Activated T-cell treated with anti-CD3 and anti-CD28 coated beads, Interleukin-2, amount 50 U/mL, for 24 hours (primary cell): ENCODE data around the gene DDX42.
A peak's percentile ranks its signal among the peaks of the same experiment; 100 is the strongest.
"Not testable (repeated sequence)": the region's sequence is repeated elsewhere in the genome, so short reads cannot be mapped to it uniquely, and the experiment has no call there.

Experiments used
- DNase-seq: peaks from one replicate; pipeline ENCODE4 v3.0.0-alpha.2; 2020
- H3K27ac Mint-ChIP-seq: 2 replicates; pipeline ENCODE4 v1.8.0; 2020; ENCODE audit warnings: mild to moderate bottlenecking, mixed read lengths
- H3K27me3 Mint-ChIP-seq: 2 replicates; pipeline ENCODE4 v1.8.0; 2020; ENCODE audit warnings: mixed read lengths
- H3K36me3 Mint-ChIP-seq: 2 replicates; pipeline ENCODE4 v1.8.0; 2020; ENCODE audit warnings: low read depth, mixed read lengths
- H3K4me1 Mint-ChIP-seq: 2 replicates; pipeline ENCODE4 v1.8.0; 2020; ENCODE audit warnings: low read depth, mixed read lengths
- H3K4me3 Mint-ChIP-seq: 2 replicates; pipeline ENCODE4 v1.8.0; 2020; ENCODE audit warnings: mild to moderate bottlenecking, moderate library complexity, mixed read lengths
- H3K9me3 Mint-ChIP-seq: 2 replicates; pipeline ENCODE4 v1.8.0; 2020; ENCODE audit warnings: mixed read lengths

The DDX42 gene

GRCh38 chr17:63796375-63796774 is 22.4 kb downstream of the DDX42 start:
- not testable (repeated sequence) for H3K27me3 Mint-ChIP-seq, DNase-seq, H3K9me3 Mint-ChIP-seq, H3K4me1 Mint-ChIP-seq, H3K4me3 Mint-ChIP-seq
- peak overlapping the region; percentile 47 for H3K27ac Mint-ChIP-seq
- H3K36me3 Mint-ChIP-seq: peaks cover 96% of the 10 kb centered on the region

GRCh38 chr17:63798572-63799106 is 24.7 kb downstream of the DDX42 start:
- DNase-seq: no peak
- peaks cover 96% of the 10 kb centered on the region for H3K36me3 Mint-ChIP-seq
- H3K4me3 Mint-ChIP-seq: no peak overlapping the region
- H3K27ac Mint-ChIP-seq: no peak overlapping the region
- H3K27me3 Mint-ChIP-seq: no peaks in the 10 kb centered on the region
- H3K9me3 Mint-ChIP-seq: no peaks in the 10 kb centered on the region
- peaks cover 2% of the 10 kb centered on the region for H3K4me1 Mint-ChIP-seq

GRCh38 chr17:63800783-63801182 is 26.8 kb downstream of the DDX42 start:
- H3K27ac Mint-ChIP-seq: no peak overlapping the region
- H3K36me3 Mint-ChIP-seq: peaks cover 97% of the 10 kb centered on the region
- no peaks in the 10 kb centered on the region for H3K9me3 Mint-ChIP-seq
- H3K4me1 Mint-ChIP-seq: no peaks in the 10 kb centered on the region
- no peak for DNase-seq
- H3K27me3 Mint-ChIP-seq: no peaks in the 10 kb centered on the region
- no peak overlapping the region for H3K4me3 Mint-ChIP-seq

GRCh38 chr17:63804328-63804727 is 30.4 kb downstream of the DDX42 start:
- Mint-ChIP-seq H3K4me3 (no peak overlapping the region), H3K36me3 (peaks cover 95% of the 10 kb centered on the region), H3K9me3 (no peaks in the 10 kb centered on the region), H3K27ac (peak overlapping the region; percentile 62), H3K4me1 (peaks cover 13% of the 10 kb centered on the region), H3K27me3 (no peaks in the 10 kb centered on the region)
- no peak for DNase-seq

GRCh38 chr17:63805591-63805990 is 31.6 kb downstream of the DDX42 start:
- peaks cover 13% of the 10 kb centered on the region for H3K4me1 Mint-ChIP-seq
- DNase-seq: no peak
- H3K27ac Mint-ChIP-seq: peak overlapping the region; percentile 61
- peaks cover 95% of the 10 kb centered on the region for H3K36me3 Mint-ChIP-seq
- no peaks in the 10 kb centered on the region for H3K9me3 Mint-ChIP-seq
- no peak overlapping the region for H3K4me3 Mint-ChIP-seq
- no peaks in the 10 kb centered on the region for H3K27me3 Mint-ChIP-seq

- H3K4me1 Mint-ChIP-seq: peaks cover 13% of the 10 kb centered on the region
- H3K36me3 Mint-ChIP-seq: peaks cover 98% of the 10 kb centered on the region
- no peaks in the 10 kb centered on the region for H3K27me3 Mint-ChIP-seq
- DNase-seq: no peak
- no peak overlapping the region for H3K4me3 Mint-ChIP-seq
- no peak overlapping the region for H3K27ac Mint-ChIP-seq
- no peaks in the 10 kb centered on the region for H3K9me3 Mint-ChIP-seq
These were observed 36.0 kb downstream of the DDX42 start for GRCh38 chr17:63809970-63810369.

GRCh38 chr17:63816123-63816522 is 42.2 kb downstream of the DDX42 start:
- no peaks in the 10 kb centered on the region for H3K9me3 Mint-ChIP-seq
- no peaks in the 10 kb centered on the region for H3K27me3 Mint-ChIP-seq
- H3K36me3 Mint-ChIP-seq: peaks cover 100% of the 10 kb centered on the region
- H3K4me1 Mint-ChIP-seq: peaks cover 12% of the 10 kb centered on the region
- peak overlapping the region; percentile 84 for H3K27ac Mint-ChIP-seq
- DNase-seq: no peak
- no peak overlapping the region for H3K4me3 Mint-ChIP-seq

GRCh38 chr17:63816669-63817068 is 42.7 kb downstream of the DDX42 start:
- no peak overlapping the region for H3K4me3 Mint-ChIP-seq
- peaks cover 100% of the 10 kb centered on the region for H3K36me3 Mint-ChIP-seq
- no peak for DNase-seq
- H3K4me1 Mint-ChIP-seq: peaks cover 16% of the 10 kb centered on the region
- H3K27me3 Mint-ChIP-seq: no peaks in the 10 kb centered on the region
- H3K9me3 Mint-ChIP-seq: no peaks in the 10 kb centered on the region
- peak overlapping the region; percentile 42 for H3K27ac Mint-ChIP-seq

- H3K27ac Mint-ChIP-seq: peak overlapping the region; percentile 100
- no peak overlapping the region for H3K4me3 Mint-ChIP-seq
- H3K4me1 Mint-ChIP-seq: peaks cover 25% of the 10 kb centered on the region
- peaks cover 100% of the 10 kb centered on the region for H3K36me3 Mint-ChIP-seq
- H3K9me3 Mint-ChIP-seq: no peaks in the 10 kb centered on the region
- DNase-seq: no peak
- no peaks in the 10 kb centered on the region for H3K27me3 Mint-ChIP-seq
These were observed 43.9 kb downstream of the DDX42 start for GRCh38 chr17:63817736-63818385.

- Mint-ChIP-seq H3K36me3 (peaks cover 100% of the 10 kb centered on the region), H3K4me1 (peaks cover 35% of the 10 kb centered on the region), H3K27me3 (no peaks in the 10 kb centered on the region), H3K4me3 (no peak overlapping the region), H3K9me3 (no peaks in the 10 kb centered on the region), H3K27ac (peak overlapping the region; percentile 100)
- DNase-seq: no peak
These were observed 45.2 kb downstream of the DDX42 start for GRCh38 chr17:63819131-63819530.

- no peaks in the 10 kb centered on the region for H3K9me3 Mint-ChIP-seq
These were observed 45.9 kb downstream of the DDX42 start for GRCh38 chr17:63819585-63820537.

GRCh38 chr17:63820963-63821561 is 47.1 kb downstream of the DDX42 start:
- H3K9me3 Mint-ChIP-seq: no peaks in the 10 kb centered on the region
- H3K4me3 Mint-ChIP-seq: no peak overlapping the region
- no peak for DNase-seq
- peaks cover 52% of the 10 kb centered on the region for H3K4me1 Mint-ChIP-seq
- H3K36me3 Mint-ChIP-seq: peaks cover 100% of the 10 kb centered on the region
- H3K27me3 Mint-ChIP-seq: no peaks in the 10 kb centered on the region
- peak overlapping the region; percentile 100 for H3K27ac Mint-ChIP-seq

More at GRCh38 chr17:63819585-63820537, 45.9 kb downstream of the DDX42 start:
- Mint-ChIP-seq H3K4me1 (peaks cover 42% of the 10 kb centered on the region), H3K27me3 (no peaks in the 10 kb centered on the region), H3K27ac (peak overlapping the region; percentile 100), H3K4me3 (peak overlapping the region; percentile 6), H3K36me3 (peaks cover 100% of the 10 kb centered on the region)
- DNase-seq: no peak

GRCh38 chr17:63821804-63822203 is 47.8 kb downstream of the DDX42 start:
- H3K27me3 Mint-ChIP-seq: no peaks in the 10 kb centered on the region
- no peak overlapping the region for H3K4me3 Mint-ChIP-seq
- DNase-seq: no peak
- no peaks in the 10 kb centered on the region for H3K9me3 Mint-ChIP-seq
- H3K36me3 Mint-ChIP-seq: peaks cover 100% of the 10 kb centered on the region
- H3K4me1 Mint-ChIP-seq: peaks cover 55% of the 10 kb centered on the region
- H3K27ac Mint-ChIP-seq: peak overlapping the region; percentile 100

GRCh38 chr17:63822537-63822936 is 48.6 kb downstream of the DDX42 start:
- peaks cover 100% of the 10 kb centered on the region for H3K36me3 Mint-ChIP-seq
- H3K27me3 Mint-ChIP-seq: no peaks in the 10 kb centered on the region
- H3K4me1 Mint-ChIP-seq: peaks cover 55% of the 10 kb centered on the region

More at GRCh38 chr17:63822537-63822936, 48.6 kb downstream of the DDX42 start:
- H3K27ac Mint-ChIP-seq: peak overlapping the region; percentile 100
- H3K9me3 Mint-ChIP-seq: no peaks in the 10 kb centered on the region
- DNase-seq: no peak
- H3K4me3 Mint-ChIP-seq: no peak overlapping the region
